ENCODE measurements around the gene MRTFB.
"Not testable (repeated sequence)": the region's sequence is repeated elsewhere in the genome, so short reads cannot be mapped to it uniquely, and the experiment has no call there.

Gene MRTFB

DNA sequence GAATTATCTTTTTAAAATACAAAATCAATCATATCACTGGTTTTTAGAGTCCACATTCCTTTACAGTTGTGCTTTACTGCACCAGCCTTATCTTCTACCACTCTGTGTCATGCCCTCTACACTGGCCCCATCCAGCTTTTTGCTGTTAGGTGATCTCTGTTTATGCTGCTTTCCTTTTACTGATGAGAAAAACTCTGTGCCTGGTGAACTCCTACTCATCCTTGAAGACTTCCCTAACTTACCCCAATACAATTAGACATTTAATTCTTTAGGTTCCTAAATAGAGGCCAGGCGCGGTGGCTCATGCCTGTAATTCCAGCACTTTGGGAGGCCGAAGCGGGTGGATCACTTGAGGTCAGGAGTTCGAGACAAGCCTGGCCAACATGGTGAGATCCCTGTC is 64.6 kb downstream of the MRTFB start:
- DNase-seq, result no peak

GRCh38 chr16:14139872-14140271 is 68.8 kb downstream of the MRTFB start:
- no peak for DNase-seq

GRCh38 chr16:14140923-14141322 is 69.8 kb downstream of the MRTFB start:
- DNase-seq, result no peak

GRCh38 chr16:14146445-14146844 is 75.3 kb downstream of the MRTFB start:
- no peak for DNase-seq

- DNase-seq, result no peak
Observed at GRCh38 chr16:14148016-14148415, 76.9 kb downstream of the MRTFB start.

GRCh38 chr16:14148569-14148968 is 77.5 kb downstream of the MRTFB start:
- no peak for DNase-seq

DNA sequence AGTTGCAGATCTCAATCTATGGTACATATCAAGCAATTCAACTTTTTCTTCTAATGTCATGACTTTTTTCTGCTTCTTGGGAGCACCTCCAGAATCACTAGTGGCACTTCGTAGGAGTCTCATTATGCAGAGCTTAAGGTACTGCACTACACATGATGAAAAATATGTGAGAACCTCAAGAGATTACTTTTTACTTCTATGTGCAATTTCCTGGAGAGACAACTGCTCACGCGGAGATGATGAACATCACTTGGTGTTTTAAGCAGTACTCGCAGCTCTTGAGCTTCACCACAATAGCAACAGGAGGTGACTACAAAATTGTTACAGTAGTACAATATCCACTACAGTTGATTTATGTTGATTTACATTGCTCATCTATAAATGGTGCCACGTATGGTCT is 79.7 kb downstream of the MRTFB start:
- no peak for DNase-seq

GRCh38 chr16:14151256-14152030 is 80.3 kb downstream of the MRTFB start:
- DNase-seq, result no peak

- no peak for DNase-seq
Observed at GRCh38 chr16:14155572-14156190, 84.6 kb downstream of the MRTFB start.

GRCh38 chr16:14164916-14165662 is 94.0 kb downstream of the MRTFB start:
- no peak for DNase-seq

- no peak for DNase-seq
Observed at GRCh38 chr16:14168146-14168545, 97.0 kb downstream of the MRTFB start.

- DNase-seq, result no peak
Observed at GRCh38 chr16:14172200-14172809, 101.2 kb downstream of the MRTFB start.

- DNase-seq, result no peak
Observed at GRCh38 chr16:14175086-14175485, 104.0 kb downstream of the MRTFB start.

DNA sequence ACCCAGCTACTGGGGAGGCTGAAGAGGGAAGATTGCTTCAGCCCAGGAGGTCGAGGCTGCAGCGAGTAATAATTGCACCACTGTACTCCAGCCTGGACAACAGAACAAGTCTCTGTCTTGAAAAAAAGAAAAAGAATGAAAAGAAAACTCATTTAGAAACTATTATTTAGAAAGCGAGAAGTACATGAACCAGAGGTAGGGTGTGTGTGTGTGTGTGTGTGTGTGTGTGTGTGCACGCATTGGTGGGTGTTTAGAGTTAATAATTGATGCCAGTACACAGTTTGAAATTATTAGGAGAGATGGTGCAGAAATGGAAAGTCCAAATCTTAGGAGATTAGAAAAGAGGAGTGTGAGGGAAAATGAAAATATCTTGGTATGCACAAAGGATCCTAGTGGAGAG is 106.6 kb downstream of the MRTFB start:
- DNase-seq, result no peak

DNA sequence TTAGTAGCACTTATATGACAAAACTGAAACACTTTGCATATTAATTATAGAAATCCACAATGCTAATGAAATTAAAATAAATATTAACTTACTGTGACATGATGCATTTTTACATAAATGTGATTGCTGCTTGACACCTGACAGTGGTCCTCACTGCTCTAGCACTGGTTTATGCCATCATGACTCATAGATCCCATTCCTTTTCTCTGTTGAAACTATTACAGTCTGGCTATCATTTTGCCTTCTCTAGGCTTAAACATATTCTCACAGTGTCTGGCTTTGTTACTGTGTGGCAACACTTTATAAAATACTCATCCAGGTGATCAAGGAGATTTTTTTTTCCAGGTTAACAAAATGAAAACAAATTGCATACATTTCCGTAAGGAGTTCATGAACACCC is 108.0 kb downstream of the MRTFB start:
- DNase-seq, result no peak

- DNase-seq, result no peak
Observed at GRCh38 chr16:14180481-14180944, 109.4 kb downstream of the MRTFB start.

DNA sequence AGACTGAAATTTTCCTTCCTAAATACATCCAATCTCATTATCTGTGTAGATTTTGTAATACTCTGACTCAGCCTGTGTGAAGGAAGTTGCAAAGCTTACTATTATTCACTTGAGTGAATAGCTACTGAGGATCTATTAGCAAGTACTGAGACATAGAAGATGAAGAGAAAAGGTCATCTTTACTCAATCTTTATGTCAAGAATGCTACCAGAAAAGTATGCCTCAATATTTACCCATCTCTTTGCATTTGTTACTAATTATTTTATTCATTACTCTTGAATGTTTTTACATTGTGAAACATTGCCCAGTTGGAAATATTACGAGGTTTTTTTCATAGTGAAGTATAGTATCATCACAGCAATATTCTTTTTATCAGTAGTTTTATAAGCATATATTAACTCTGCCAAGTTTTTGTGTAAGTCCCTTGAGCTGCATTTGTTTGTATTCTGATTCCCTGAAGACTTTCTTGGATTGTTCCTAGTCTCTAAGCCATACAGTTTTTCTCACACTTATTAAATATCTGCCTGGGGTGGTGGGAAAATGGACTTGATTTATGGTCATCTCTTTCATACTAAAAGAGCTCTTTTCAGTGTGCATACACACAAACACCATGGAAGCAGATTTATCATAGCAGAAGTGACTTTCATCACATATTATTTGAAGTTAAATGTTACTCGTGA is 110.4 kb downstream of the MRTFB start:
- DNase-seq, result no peak

- DNase-seq, result no peak
Observed at GRCh38 chr16:14182999-14183398, 111.9 kb downstream of the MRTFB start.

DNA sequence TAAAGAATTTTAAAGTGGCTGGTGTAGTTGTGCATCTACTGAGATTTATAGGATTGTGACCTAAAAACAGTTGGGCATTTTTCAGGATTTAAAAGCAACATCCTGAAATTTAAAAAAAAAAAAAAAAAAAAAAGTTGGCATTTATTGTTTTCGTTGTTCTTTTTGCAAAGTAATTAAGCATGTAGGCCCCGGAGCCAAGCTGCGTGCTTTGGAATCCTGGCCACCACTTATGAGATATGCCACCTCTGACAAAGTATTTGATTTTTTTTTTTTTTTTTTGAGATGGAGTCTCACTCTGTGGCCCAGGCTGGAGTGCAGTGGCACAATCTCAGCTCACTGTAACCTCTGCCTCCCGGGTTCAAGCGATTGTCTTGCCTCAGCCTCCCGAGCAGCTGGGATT is 112.8 kb downstream of the MRTFB start:
- not testable (repeated sequence) for DNase-seq

DNA sequence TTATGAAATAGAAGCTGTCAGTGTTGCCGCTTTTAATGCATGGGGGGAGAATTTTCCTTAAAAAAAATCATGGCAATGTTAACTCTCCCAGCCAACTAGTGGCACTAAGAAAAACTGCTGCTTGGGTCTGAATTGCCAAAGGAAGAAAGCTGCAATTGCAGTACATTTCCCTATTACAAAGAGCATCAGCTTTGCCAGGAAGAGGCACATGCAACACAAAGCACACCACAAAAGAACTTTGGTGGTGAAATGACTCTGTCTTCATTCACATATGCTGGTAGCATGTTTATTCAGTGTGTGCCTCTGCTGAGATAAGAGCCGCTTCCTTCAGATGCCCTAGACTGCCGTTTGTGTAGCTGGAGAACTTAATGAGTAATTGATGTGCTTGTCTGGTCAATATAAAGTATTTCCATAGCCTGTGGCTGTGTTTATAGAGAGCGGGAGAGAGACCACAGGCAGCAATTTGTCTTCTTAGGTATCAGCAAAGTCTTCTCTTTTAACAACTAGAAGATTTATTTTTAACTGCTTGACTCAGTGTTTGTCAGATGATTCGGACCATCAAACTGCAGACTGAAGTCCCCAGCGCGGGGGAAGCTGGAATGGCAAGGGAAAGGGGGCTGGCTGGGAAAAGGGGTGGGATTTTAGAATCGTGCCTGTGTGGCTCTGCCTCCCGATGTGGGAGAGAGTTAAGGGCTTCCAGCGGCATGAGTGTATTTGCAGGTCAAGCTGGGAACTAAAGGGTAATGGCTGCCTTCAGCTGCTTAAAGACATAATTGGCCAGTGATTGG is 115.1 kb downstream of the MRTFB start:
- DNase-seq, result peak in 1 of 5 donors; percentile 67

- DNase-seq, result no peak
Observed at GRCh38 chr16:14186795-14187221, 115.7 kb downstream of the MRTFB start.

Measured in T-helper 1 cell (primary cell).